T-helper 17 cell (primary cell): ENCODE results near the gene CORO1A. TPM values are rescaled to one million over a fixed set of nuclear protein-coding genes. Genes with fewer than 3 reads are reported as not detected.
"Not testable (repeated sequence)": the region's sequence is repeated elsewhere in the genome, so short reads cannot be mapped to it uniquely, and the experiment has no call there.

Experiments
- ATAC-seq: fragments of 150-1000 bp; cut with Tn5 transposase; 2 replicates; pipeline ENCODE4 v1.10.0; 2021; ENCODE audit warnings: mild to moderate bottlenecking, moderate library complexity
- DNase-seq, 3 donors: peaks; one replicate each; pipeline versions ENCODE4 v3.0.0 to v3.0.0-alpha.2; 2020 to 2021
- H3K9me3 ChIP-seq: one replicate; pipeline ENCODE4 v1.7.0; 2013; ENCODE audit warnings: low read length, mild to moderate bottlenecking; ENCODE audit not compliant: control insufficient read depth, poor library complexity, severe bottlenecking
- H3K27ac Mint-ChIP-seq: one replicate; pipeline ENCODE4 v1.8.0; 2022; ENCODE audit warnings: mild to moderate bottlenecking, moderate library complexity, mixed read lengths
- H3K27me3 Mint-ChIP-seq: one replicate; pipeline ENCODE4 v1.8.0; 2022; ENCODE audit warnings: mixed read lengths
- H3K36me3 Mint-ChIP-seq: one replicate; pipeline ENCODE4 v1.8.0; 2022; ENCODE audit warnings: low read depth, mixed read lengths
- H3K4me1 Mint-ChIP-seq: one replicate; pipeline ENCODE4 v1.8.0; 2022; ENCODE audit warnings: mild to moderate bottlenecking, mixed read lengths
- H3K4me3 Mint-ChIP-seq: one replicate; pipeline ENCODE4 v1.8.0; 2022; ENCODE audit warnings: mild to moderate bottlenecking, moderate library complexity, mixed read lengths
- total RNA-seq, 4 donors: library from RNA in 2 of 4; stranded (reverse) in 2 of 4; gene quantifications; one replicate each; pipeline ENCODE4 v1.2.3 and lab custom pipeline; 2022 to 2026

The CORO1A gene
- total RNA-seq, 2 donors from 2014 or later = 665 to 718 TPM

DNA sequence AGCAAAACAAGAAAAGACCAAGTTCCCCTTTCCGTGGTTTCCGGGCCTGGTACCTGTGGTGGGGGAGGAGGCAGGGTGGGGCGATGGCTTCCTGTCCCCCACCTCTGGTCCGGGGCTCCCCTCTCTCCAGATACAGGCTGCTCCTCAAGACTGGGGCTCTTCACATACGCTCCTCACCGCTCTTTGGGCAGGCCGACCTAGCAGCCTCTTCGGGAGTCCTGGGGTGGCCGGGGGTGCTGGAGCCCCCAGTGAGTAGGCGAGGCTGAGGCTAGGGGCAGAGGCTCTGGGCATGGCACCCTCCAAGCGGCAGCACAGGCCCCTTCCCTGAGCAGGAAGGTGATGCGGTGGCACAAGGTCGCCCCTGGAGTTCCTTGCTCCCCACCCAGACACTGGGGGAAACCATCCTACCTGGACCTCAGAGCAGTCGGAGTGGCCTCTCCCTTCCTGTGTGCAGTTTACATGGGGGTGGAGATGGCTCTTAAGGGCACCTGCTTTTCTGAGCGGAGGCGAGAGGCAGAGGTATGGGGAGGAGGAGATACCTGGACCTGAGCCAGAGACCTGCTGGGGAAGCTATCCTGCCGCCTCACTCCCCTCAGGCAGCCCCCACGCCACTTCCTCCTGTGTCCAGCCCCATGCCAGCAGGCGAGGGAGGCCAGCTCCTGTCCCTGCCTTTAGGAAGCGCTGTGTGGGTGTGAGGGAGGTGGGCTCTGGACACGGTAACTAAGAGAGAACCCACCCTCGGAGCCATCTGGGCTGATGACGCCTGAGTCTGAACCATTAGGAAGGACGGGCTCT lies 891 bp downstream of the CORO1A start:
- no peaks in the 10 kb centered on the region for H3K9me3 ChIP-seq
- Mint-ChIP-seq H3K4me3 (peak overlapping the region; percentile 99), H3K4me1 (peaks cover 35% of the 10 kb centered on the region), H3K27me3 (no peaks in the 10 kb centered on the region), H3K27ac (peak overlapping the region; percentile 98), H3K36me3 (peaks cover 15% of the 10 kb centered on the region)
- peak; percentile 62 for ATAC-seq
- DNase-seq = peak; percentile 53 to 69 (median 68)

DNA sequence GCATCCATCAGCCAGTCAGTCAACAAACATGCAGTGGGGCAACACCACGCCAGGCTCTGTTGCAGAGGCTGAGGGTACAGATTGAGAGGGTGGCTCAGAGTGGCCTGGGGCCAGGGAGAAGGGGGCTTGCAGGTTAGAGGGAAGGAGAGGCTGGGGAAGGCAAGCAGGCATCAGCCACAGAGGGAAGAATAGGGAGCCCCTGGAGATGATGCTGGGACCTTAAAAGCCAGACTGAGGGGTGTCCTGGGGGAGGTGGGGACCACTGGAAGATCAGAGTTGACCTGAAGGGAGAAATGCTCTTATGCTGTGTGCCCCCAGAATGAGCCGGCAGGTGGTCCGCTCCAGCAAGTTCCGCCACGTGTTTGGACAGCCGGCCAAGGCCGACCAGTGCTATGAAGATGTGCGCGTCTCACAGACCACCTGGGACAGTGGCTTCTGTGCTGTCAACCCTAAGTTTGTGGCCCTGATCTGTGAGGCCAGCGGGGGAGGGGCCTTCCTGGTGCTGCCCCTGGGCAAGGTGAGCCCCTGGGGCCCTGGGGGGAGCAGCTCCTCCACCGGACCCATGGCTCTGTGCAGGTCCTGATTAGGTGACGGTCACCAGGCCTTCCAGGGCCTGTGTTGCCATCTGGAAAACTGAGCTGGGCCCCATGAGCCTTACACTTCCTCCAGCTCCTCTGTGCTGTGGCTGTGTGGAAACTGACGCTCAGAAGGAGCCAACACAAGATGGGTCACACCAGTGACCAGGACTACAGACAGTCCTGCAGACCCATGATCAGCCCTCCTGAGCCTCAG lies 1.7 kb downstream of the CORO1A start:
- peak overlapping the region; percentile 98 for H3K27ac Mint-ChIP-seq
- DNase-seq (peak in 1 of 3 donors; percentile 9), ATAC-seq (peak; percentile 1)
- H3K27me3 Mint-ChIP-seq = no peaks in the 10 kb centered on the region
- H3K9me3 ChIP-seq = no peaks in the 10 kb centered on the region
- H3K36me3 Mint-ChIP-seq = peaks cover 15% of the 10 kb centered on the region
- peaks cover 35% of the 10 kb centered on the region for H3K4me1 Mint-ChIP-seq
- H3K4me3 Mint-ChIP-seq = peak overlapping the region; percentile 99

DNA sequence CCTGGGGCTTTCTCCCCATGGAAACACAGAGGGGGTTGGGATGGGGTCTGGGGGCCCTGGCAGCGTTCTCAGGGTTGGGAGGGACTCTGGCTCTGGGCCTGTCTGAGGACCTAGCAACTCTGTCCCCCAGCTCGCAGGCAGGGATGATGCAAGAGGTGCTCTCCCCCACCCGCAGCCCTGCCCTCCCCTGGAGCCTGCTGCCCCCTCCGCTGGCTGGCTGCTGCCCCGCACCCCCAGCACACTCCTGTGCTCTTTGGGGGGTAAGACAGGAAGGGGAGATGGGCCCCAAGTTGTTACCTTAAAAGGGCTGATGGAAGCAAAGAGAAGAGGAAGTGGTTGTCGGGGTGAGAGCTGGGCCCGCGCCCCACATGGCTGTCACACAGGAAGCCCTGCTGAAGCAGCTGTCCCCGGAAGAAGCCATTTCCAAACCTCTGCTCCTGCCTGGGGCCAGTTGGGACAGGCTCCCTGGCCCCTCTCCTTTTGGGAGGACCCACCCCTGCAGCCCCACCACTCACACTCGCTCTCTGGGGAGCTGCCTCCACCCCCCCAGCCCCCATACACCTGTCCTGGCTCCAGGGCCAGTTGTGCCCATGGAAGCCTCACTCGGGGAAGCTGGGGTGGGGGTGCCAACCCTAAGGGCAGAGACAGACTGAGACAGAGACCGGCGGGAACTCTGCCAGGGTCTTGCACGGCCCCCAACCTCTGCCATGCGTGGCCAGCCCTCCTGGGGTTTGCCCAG lies 2.5 kb downstream of the CORO1A start:
- Mint-ChIP-seq H3K4me3 (peak overlapping the region; percentile 99), H3K27me3 (no peaks in the 10 kb centered on the region), H3K36me3 (peaks cover 15% of the 10 kb centered on the region), H3K27ac (peak overlapping the region; percentile 98), H3K4me1 (peaks cover 35% of the 10 kb centered on the region)
- peak; percentile 61 to 72 (median 62) for DNase-seq
- H3K9me3 ChIP-seq = no peaks in the 10 kb centered on the region
- peak; percentile 58 for ATAC-seq

DNA sequence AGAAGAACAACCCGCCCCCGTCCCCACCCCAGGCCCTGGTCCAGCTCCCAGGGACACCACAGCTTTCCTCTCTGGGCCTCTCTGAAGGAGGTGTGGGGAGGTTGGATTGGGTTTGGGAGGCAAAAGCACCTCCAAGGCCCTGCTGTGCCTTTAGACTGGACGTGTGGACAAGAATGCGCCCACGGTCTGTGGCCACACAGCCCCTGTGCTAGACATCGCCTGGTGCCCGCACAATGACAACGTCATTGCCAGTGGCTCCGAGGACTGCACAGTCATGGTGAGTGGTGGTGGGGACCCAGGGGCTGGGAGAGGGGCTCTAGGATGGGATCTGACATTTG lies 3.0 kb downstream of the CORO1A start:
- Mint-ChIP-seq H3K27me3 (no peaks in the 10 kb centered on the region), H3K27ac (peak overlapping the region; percentile 98), H3K4me1 (peaks cover 35% of the 10 kb centered on the region), H3K36me3 (peaks cover 15% of the 10 kb centered on the region), H3K4me3 (peak overlapping the region; percentile 99)
- ATAC-seq (no peak), DNase-seq (peak in 1 of 3 donors; percentile 6)
- H3K9me3 ChIP-seq = no peaks in the 10 kb centered on the region

DNA sequence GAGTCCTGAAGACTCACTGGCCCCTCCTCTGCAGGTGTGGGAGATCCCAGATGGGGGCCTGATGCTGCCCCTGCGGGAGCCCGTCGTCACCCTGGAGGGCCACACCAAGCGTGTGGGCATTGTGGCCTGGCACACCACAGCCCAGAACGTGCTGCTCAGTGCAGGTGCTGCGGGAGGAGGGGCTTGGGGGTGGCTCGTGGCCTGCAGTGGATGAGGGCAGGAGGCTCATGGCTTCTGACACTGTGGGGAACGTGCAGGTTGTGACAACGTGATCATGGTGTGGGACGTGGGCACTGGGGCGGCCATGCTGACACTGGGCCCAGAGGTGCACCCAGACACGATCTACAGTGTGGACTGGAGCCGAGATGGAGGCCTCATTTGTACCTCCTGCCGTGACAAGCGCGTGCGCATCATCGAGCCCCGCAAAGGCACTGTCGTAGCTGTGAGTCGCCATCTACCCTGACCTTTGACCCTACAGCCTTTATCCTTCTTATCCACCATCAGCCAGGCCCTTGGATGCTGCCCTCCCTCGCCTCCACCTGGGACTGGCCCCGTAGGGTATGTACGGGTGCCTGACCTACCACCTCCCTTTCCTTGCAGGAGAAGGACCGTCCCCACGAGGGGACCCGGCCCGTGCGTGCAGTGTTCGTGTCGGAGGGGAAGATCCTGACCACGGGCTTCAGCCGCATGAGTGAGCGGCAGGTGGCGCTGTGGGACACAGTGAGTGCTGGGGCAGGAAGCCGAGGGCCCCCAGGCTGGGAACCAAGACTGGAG lies 3.6 kb downstream of the CORO1A start:
- H3K27ac Mint-ChIP-seq = peak overlapping the region; percentile 98
- no peaks in the 10 kb centered on the region for H3K27me3 Mint-ChIP-seq
- DNase-seq (peak; percentile 77 to 92 (median 81)), ATAC-seq (peak; percentile 18)
- peaks cover 15% of the 10 kb centered on the region for H3K36me3 Mint-ChIP-seq
- no peaks in the 10 kb centered on the region for H3K9me3 ChIP-seq
- H3K4me1 Mint-ChIP-seq = peaks cover 34% of the 10 kb centered on the region
- peak overlapping the region; percentile 99 for H3K4me3 Mint-ChIP-seq

DNA sequence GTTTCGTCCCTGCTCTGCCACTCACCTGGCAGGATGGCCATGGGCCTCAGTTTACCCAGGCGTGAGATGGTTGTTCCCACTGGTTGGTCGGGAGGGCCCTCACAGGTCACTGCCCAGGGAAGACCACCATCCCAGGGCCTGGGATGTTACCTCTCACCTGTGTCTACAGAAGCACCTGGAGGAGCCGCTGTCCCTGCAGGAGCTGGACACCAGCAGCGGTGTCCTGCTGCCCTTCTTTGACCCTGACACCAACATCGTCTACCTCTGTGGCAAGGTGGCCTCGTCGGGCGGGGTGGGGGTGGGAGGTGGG lies 4.1 kb downstream of the CORO1A start:
- DNase-seq (no peak), ATAC-seq (no peak)
- Mint-ChIP-seq H3K27me3 (no peaks in the 10 kb centered on the region), H3K4me3 (peak overlapping the region; percentile 99), H3K4me1 (peaks cover 28% of the 10 kb centered on the region), H3K36me3 (peaks cover 15% of the 10 kb centered on the region), H3K27ac (peak overlapping the region; percentile 98)
- no peaks in the 10 kb centered on the region for H3K9me3 ChIP-seq

DNA sequence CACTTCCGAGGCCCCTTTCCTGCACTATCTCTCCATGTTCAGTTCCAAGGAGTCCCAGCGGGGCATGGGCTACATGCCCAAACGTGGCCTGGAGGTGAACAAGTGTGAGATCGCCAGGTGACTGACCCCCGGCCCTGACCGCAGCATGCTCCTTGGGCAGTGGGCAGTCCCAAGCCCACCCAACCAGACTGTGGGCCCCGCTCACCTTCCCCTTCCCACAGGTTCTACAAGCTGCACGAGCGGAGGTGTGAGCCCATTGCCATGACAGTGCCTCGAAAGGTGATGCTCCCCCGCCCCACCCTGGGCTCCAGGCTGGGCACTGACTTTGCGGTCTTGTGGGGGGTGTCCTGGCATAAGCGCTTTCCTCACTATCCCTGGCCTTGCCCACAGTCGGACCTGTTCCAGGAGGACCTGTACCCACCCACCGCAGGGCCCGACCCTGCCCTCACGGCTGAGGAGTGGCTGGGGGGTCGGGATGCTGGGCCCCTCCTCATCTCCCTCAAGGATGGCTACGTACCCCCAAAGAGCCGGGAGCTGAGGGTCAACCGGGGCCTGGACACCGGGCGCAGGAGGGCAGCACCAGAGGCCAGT lies 4.7 kb downstream of the CORO1A start:
- peak overlapping the region; percentile 98 for H3K27ac Mint-ChIP-seq
- no peaks in the 10 kb centered on the region for H3K27me3 Mint-ChIP-seq
- peak overlapping the region; percentile 99 for H3K4me3 Mint-ChIP-seq
- DNase-seq = no peak
- peaks cover 27% of the 10 kb centered on the region for H3K4me1 Mint-ChIP-seq
- ATAC-seq = no peak
- peaks cover 15% of the 10 kb centered on the region for H3K36me3 Mint-ChIP-seq
- H3K9me3 ChIP-seq = no peaks in the 10 kb centered on the region

DNA sequence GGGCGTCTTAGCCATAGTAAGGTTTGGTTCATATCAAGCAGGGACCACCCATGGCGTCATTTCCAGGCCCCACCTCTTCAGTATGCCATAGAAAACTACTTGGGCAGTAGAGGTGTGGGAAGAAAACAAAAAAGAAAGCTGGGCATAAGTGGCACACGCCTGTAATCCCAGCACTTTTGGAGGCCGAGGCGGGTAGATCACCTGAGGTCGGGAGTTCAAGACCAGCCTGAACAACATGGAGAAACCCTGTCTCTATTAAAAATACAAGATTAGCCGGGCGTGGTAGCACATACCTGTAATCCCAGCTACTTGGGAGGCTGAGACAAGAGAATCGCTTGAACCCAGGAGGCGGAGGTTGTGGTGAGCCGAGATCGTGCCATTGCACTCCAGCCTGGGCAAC lies 7.8 kb downstream of the CORO1A start:
- H3K36me3 Mint-ChIP-seq, DNase-seq, H3K4me3 Mint-ChIP-seq, H3K27me3 Mint-ChIP-seq, H3K9me3 ChIP-seq, ATAC-seq, H3K27ac Mint-ChIP-seq: not testable (repeated sequence)
- peaks cover 13% of the 10 kb centered on the region for H3K4me1 Mint-ChIP-seq

DNA sequence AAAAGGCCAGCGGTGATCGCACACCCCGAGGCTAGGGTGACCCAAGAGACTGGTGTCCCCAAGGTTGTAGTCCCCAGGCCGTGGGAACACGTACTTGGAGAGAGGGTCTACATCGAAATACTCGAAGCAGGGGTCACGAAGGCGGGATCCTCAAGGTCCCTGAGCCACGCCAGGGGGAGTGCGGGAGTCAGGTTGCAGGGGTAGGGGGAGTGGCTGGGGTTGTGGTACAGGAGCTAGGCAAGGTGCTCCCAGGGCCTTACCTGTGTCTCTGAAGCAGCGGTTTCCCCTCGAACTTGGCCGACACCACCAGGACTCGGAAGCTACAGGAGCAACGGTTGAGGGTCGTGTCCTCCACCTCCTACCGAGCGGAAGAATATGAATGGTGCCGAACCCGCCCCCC lies 9.7 kb downstream of the CORO1A start:
- H3K27me3 Mint-ChIP-seq, H3K9me3 ChIP-seq, DNase-seq, H3K4me3 Mint-ChIP-seq, H3K4me1 Mint-ChIP-seq, H3K27ac Mint-ChIP-seq, H3K36me3 Mint-ChIP-seq: not testable (repeated sequence)
- ATAC-seq = peak; percentile 32

DNA sequence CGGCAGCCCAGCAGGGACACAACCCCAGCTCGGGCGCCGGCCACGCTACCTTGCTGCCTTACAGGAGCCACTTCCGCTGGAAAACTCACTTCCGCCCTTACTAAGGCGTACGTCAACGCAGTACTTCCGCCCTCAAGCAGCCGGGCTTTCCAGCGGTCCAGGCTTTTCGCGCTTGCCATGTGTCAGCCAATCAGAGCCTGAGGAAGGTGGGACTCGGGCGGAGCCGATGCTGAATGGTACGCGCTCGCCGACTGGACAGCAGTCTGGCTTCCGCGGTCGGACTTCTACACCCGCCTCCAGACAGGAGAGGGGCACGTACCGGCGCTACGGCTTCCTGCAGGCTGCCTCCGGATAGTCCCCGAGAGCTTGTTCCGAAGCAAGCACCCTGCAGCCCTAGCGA lies 10.2 kb downstream of the CORO1A start, which contains the start of the genes BOLA2B and SLX1A:
Gene BOLA2B (minus strand): TSS at position 52 of the 400 bp plus-strand sequence. CDS start 71 bp downstream, outside the sequence.
Gene SLX1A (plus strand): TSS at position 261 of the 400 bp plus-strand sequence. CDS start 210 bp downstream, outside the sequence.
- H3K4me1 Mint-ChIP-seq, DNase-seq, H3K27me3 Mint-ChIP-seq, H3K9me3 ChIP-seq, H3K4me3 Mint-ChIP-seq, H3K27ac Mint-ChIP-seq, H3K36me3 Mint-ChIP-seq: not testable (repeated sequence)
- ATAC-seq = peak; percentile 89

DNA sequence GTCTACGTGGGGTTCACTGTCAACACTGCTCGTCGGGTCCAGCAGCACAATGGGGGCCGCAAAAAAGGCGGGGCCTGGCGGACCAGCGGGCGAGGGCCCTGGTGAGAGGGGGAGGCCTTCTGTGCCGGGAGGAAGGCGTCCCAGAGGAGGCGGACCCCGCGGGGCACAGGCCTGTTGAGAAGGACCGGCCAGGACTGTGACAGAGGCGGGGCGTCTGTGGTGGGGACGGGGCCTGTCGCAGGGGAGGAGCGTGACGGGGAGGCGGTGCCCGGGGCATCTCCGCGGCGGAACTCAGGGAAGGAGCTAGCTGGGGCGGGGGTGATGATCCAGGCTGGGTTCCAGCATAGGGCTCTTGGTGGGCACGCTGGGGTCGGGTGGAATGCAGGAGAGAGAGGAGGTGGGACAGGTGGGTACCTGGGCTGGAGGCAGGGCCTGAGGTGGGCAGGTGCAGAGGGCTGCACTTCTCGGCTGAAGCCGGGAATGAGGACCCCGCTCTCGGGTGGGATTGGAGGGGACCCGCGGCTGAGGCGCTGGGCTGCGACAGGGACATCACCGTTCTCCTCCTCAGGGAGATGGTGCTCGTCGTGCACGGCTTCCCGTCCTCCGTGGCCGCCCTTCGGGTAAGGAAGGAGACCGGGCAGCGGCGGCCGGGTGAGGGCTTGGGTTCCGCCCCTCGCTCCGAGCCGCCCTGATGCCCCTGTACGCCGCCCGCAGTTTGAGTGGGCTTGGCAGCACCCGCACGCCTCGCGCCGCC lies 10.9 kb downstream of the CORO1A start:
- H3K4me1 Mint-ChIP-seq, H3K4me3 Mint-ChIP-seq, H3K27me3 Mint-ChIP-seq, H3K27ac Mint-ChIP-seq, H3K36me3 Mint-ChIP-seq, H3K9me3 ChIP-seq: not testable (repeated sequence)
- DNase-seq = peak in 1 of 3 donors; percentile 10
- ATAC-seq = peak; percentile 76

DNA sequence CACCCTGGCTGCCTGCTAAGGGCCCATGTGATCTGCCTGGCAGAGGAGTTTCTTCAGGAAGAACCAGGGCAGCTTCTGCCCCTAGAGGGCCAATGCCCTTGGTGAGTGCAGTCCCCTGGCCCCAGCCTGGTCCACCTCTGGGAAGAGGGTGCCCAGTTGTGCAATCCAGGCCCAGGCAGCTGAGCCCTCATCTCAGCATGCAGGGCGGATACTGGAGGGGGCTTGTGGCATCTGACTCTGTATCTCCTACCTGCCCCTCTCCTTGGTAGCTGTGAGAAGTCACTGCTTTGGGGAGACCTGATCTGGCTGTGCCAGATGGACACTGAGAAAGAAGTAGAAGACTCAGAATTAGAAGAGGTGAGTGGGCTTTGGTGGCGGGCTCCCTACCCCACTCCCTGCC lies 13.6 kb downstream of the CORO1A start:
- H3K27me3 Mint-ChIP-seq, ATAC-seq, H3K27ac Mint-ChIP-seq, H3K4me3 Mint-ChIP-seq, H3K9me3 ChIP-seq, DNase-seq, H3K4me1 Mint-ChIP-seq, H3K36me3 Mint-ChIP-seq: not testable (repeated sequence)
